ENCODE data around the gene DNAJB6.

DNAJB6 gene

GRCh38 chr7:157401567-157402387, 65.0 kb downstream of the DNAJB6 start:
- DNase-seq (ENCODE audit: low spot score), result no peak

GRCh38 chr7:157402388-157402703, 65.5 kb downstream of the DNAJB6 start:
- no peak overlapping the region for H2AK5ac ChIP-seq (ENCODE audit: low read depth, low read length)
- H2BK120ac ChIP-seq (ENCODE audit: low read depth, low read length), result no peak overlapping the region
- no peak for DNase-seq (ENCODE audit: low spot score)
- H3K4me2 ChIP-seq (ENCODE audit: insufficient read depth, low read length, poor library complexity, severe bottlenecking), result no peak overlapping the region
- H3K4me3 ChIP-seq (ENCODE audit: low read length in 2 of 2), result no peak overlapping the region
- peak overlapping the region; percentile 94 for H2BK5ac ChIP-seq (ENCODE audit: low read length)
- peak overlapping the region; percentile 44 for H3K14ac ChIP-seq (ENCODE audit: low read length)
- no peak overlapping the region for H2AFZ ChIP-seq (ENCODE audit: low read length)
- peak overlapping the region; percentile 66 for H2BK12ac ChIP-seq (ENCODE audit: low read length)
- H3K9me3 ChIP-seq (replicated peaks in 1 of 2; ENCODE audit: control insufficient read depth in 2 of 2, insufficient read depth in 1 of 2, low read depth in 1 of 2, low read length in 2 of 2), result no peaks in the 10 kb centered on the region
- H3K79me1 ChIP-seq (ENCODE audit: low read depth, low read length), result peaks cover 15% of the 10 kb centered on the region
- peaks cover 11 to 46% of the 10 kb centered on the region in 2 donors for H3K36me3 ChIP-seq (replicated peaks in 1 of 2; ENCODE audit: control insufficient read depth in 2 of 2, insufficient read depth in 2 of 2, low read length in 2 of 2)
- H2BK15ac ChIP-seq (ENCODE audit: low read length), result no peak overlapping the region
- H3K23ac ChIP-seq (ENCODE audit: low read depth, low read length, poor library complexity), result peak overlapping the region; percentile 89
- peak overlapping the region; percentile 32 for H3K18ac ChIP-seq (ENCODE audit: low read length)
- no CpG with 5 or more reads among the region's 12 CpGs for WGBS, 2 donors (ENCODE audit: extremely low coverage in 2 of 2, insufficient read length in 2 of 2, insufficient replicate concordance in 1 of 2)
- H3K4ac ChIP-seq (ENCODE audit: low read length), result no peak overlapping the region
- H3K27ac ChIP-seq (replicated peaks; ENCODE audit: low read length), result no peak overlapping the region
- H4K8ac ChIP-seq (ENCODE audit: low read depth, low read length), result no peak overlapping the region
- no peaks in the 10 kb centered on the region for H3K27me3 ChIP-seq (ENCODE audit: control insufficient read depth in 3 of 3, insufficient read depth in 3 of 3, low read depth in 1 of 3, low read length in 3 of 3)
- peaks cover 0 to 6% of the 10 kb centered on the region in 2 donors for H3K4me1 ChIP-seq (ENCODE audit: control insufficient read depth in 2 of 2, insufficient read depth in 1 of 2, low read depth in 1 of 2, low read length in 2 of 2)
- no peak overlapping the region for H3K9ac ChIP-seq (ENCODE audit: low read depth, low read length, poor library complexity)
- H4K91ac ChIP-seq (ENCODE audit: low read depth, low read length, poor library complexity), result no peak overlapping the region

More at GRCh38 chr7:157401567-157402387, 65.0 kb downstream of the DNAJB6 start:
- Histone ChIP-seq H2BK12ac (ENCODE audit: low read length) (no peak overlapping the region), H3K18ac (ENCODE audit: low read length) (peak overlapping the region; percentile 32), H3K4me1 (ENCODE audit: control insufficient read depth in 2 of 2, insufficient read depth in 1 of 2, low read depth in 1 of 2, low read length in 2 of 2) (peaks cover 0 to 9% of the 10 kb centered on the region in 2 donors), H3K4me3 (ENCODE audit: low read length in 2 of 2) (no peak overlapping the region), H2AFZ (ENCODE audit: low read length) (no peak overlapping the region), H3K9ac (ENCODE audit: low read depth, low read length, poor library complexity) (no peak overlapping the region), H3K9me3 (replicated peaks in 1 of 2; ENCODE audit: control insufficient read depth in 2 of 2, insufficient read depth in 1 of 2, low read depth in 1 of 2, low read length in 2 of 2) (no peaks in the 10 kb centered on the region), H2BK15ac (ENCODE audit: low read length) (no peak overlapping the region), H3K27me3 (ENCODE audit: control insufficient read depth in 3 of 3, insufficient read depth in 3 of 3, low read depth in 1 of 3, low read length in 3 of 3) (no peaks in the 10 kb centered on the region), H3K27ac (replicated peaks; ENCODE audit: low read length) (no peak overlapping the region), H4K91ac (ENCODE audit: low read depth, low read length, poor library complexity) (no peak overlapping the region), H2AK5ac (ENCODE audit: low read depth, low read length) (no peak overlapping the region), H2BK120ac (ENCODE audit: low read depth, low read length) (no peak overlapping the region), H2BK5ac (ENCODE audit: low read length) (peak overlapping the region; percentile 94), H3K23ac (ENCODE audit: low read depth, low read length, poor library complexity) (peak overlapping the region; percentile 89), H4K8ac (ENCODE audit: low read depth, low read length) (no peak overlapping the region), H3K36me3 (replicated peaks in 1 of 2; ENCODE audit: control insufficient read depth in 2 of 2, insufficient read depth in 2 of 2, low read length in 2 of 2) (peaks cover 13 to 52% of the 10 kb centered on the region in 2 donors), H3K14ac (ENCODE audit: low read length) (peak overlapping the region; percentile 44), H3K4ac (ENCODE audit: low read length) (no peak overlapping the region), H3K79me1 (ENCODE audit: low read depth, low read length) (peaks cover 15% of the 10 kb centered on the region), H3K4me2 (ENCODE audit: insufficient read depth, low read length, poor library complexity, severe bottlenecking) (no peak overlapping the region)
- no CpG with 5 or more reads among the region's 29 CpGs for WGBS, 2 donors (ENCODE audit: extremely low coverage in 2 of 2, insufficient read length in 2 of 2, insufficient replicate concordance in 1 of 2)

GRCh38 chr7:157402911-157403534, 66.2 kb downstream of the DNAJB6 start:
- no peaks in the 10 kb centered on the region for H3K27me3 ChIP-seq (ENCODE audit: control insufficient read depth in 3 of 3, insufficient read depth in 3 of 3, low read depth in 1 of 3, low read length in 3 of 3)
- no CpG with 5 or more reads among the region's 21 CpGs for WGBS, 2 donors (ENCODE audit: extremely low coverage in 2 of 2, insufficient read length in 2 of 2, insufficient replicate concordance in 1 of 2)
- H2BK12ac ChIP-seq (ENCODE audit: low read length), result no peak overlapping the region
- peaks cover 0 to 4% of the 10 kb centered on the region in 2 donors for H3K4me1 ChIP-seq (ENCODE audit: control insufficient read depth in 2 of 2, insufficient read depth in 1 of 2, low read depth in 1 of 2, low read length in 2 of 2)
- no peak overlapping the region for H3K4ac ChIP-seq (ENCODE audit: low read length)
- H2AK5ac ChIP-seq (ENCODE audit: low read depth, low read length), result no peak overlapping the region
- H2BK5ac ChIP-seq (ENCODE audit: low read length), result no peak overlapping the region
- peak overlapping the region; percentile 72 for H3K18ac ChIP-seq (ENCODE audit: low read length)
- DNase-seq (ENCODE audit: low spot score), result no peak
- peak overlapping the region; percentile 17 for H3K14ac ChIP-seq (ENCODE audit: low read length)
- H2AFZ ChIP-seq (ENCODE audit: low read length), result no peak overlapping the region
- H4K8ac ChIP-seq (ENCODE audit: low read depth, low read length), result no peak overlapping the region
- H3K4me2 ChIP-seq (ENCODE audit: insufficient read depth, low read length, poor library complexity, severe bottlenecking), result no peak overlapping the region
- peaks cover 12 to 49% of the 10 kb centered on the region in 2 donors for H3K36me3 ChIP-seq (replicated peaks in 1 of 2; ENCODE audit: control insufficient read depth in 2 of 2, insufficient read depth in 2 of 2, low read length in 2 of 2)
- H3K9ac ChIP-seq (ENCODE audit: low read depth, low read length, poor library complexity), result peak overlapping the region; percentile 55
- H4K91ac ChIP-seq (ENCODE audit: low read depth, low read length, poor library complexity), result no peak overlapping the region
- no peak overlapping the region for H3K27ac ChIP-seq (replicated peaks; ENCODE audit: low read length)
- no peaks in the 10 kb centered on the region for H3K9me3 ChIP-seq (replicated peaks in 1 of 2; ENCODE audit: control insufficient read depth in 2 of 2, insufficient read depth in 1 of 2, low read depth in 1 of 2, low read length in 2 of 2)
- no peak overlapping the region for H3K23ac ChIP-seq (ENCODE audit: low read depth, low read length, poor library complexity)
- H3K4me3 ChIP-seq (ENCODE audit: low read length in 2 of 2), result no peak overlapping the region
- H3K79me1 ChIP-seq (ENCODE audit: low read depth, low read length), result peaks cover 19% of the 10 kb centered on the region
- H2BK15ac ChIP-seq (ENCODE audit: low read length), result no peak overlapping the region
- no peak overlapping the region for H2BK120ac ChIP-seq (ENCODE audit: low read depth, low read length)

GRCh38 chr7:157403646-157404401, 67.0 kb downstream of the DNAJB6 start:
- H4K91ac ChIP-seq (ENCODE audit: low read depth, low read length, poor library complexity), result no peak overlapping the region
- no peak overlapping the region for H2BK120ac ChIP-seq (ENCODE audit: low read depth, low read length)
- no peak overlapping the region for H2AFZ ChIP-seq (ENCODE audit: low read length)
- no peak for DNase-seq (ENCODE audit: low spot score)
- no peak overlapping the region for H3K27ac ChIP-seq (replicated peaks; ENCODE audit: low read length)
- peaks cover 19% of the 10 kb centered on the region for H3K79me1 ChIP-seq (ENCODE audit: low read depth, low read length)
- H3K27me3 ChIP-seq (ENCODE audit: control insufficient read depth in 3 of 3, insufficient read depth in 3 of 3, low read depth in 1 of 3, low read length in 3 of 3), result no peaks in the 10 kb centered on the region
- H3K23ac ChIP-seq (ENCODE audit: low read depth, low read length, poor library complexity), result peak overlapping the region; percentile 40
- H3K4me3 ChIP-seq (ENCODE audit: low read length in 2 of 2), result no peak overlapping the region
- H2BK12ac ChIP-seq (ENCODE audit: low read length), result no peak overlapping the region
- H4K8ac ChIP-seq (ENCODE audit: low read depth, low read length), result no peak overlapping the region
- peaks cover 12 to 49% of the 10 kb centered on the region in 2 donors for H3K36me3 ChIP-seq (replicated peaks in 1 of 2; ENCODE audit: control insufficient read depth in 2 of 2, insufficient read depth in 2 of 2, low read length in 2 of 2)
- no peak overlapping the region for H3K9ac ChIP-seq (ENCODE audit: low read depth, low read length, poor library complexity)
- H3K9me3 ChIP-seq (replicated peaks in 1 of 2; ENCODE audit: control insufficient read depth in 2 of 2, insufficient read depth in 1 of 2, low read depth in 1 of 2, low read length in 2 of 2), result no peaks in the 10 kb centered on the region
- no peaks in the 10 kb centered on the region for H3K4me1 ChIP-seq (ENCODE audit: control insufficient read depth in 2 of 2, insufficient read depth in 1 of 2, low read depth in 1 of 2, low read length in 2 of 2)
- no peak overlapping the region for H3K18ac ChIP-seq (ENCODE audit: low read length)
- H2AK5ac ChIP-seq (ENCODE audit: low read depth, low read length), result no peak overlapping the region
- H3K4me2 ChIP-seq (ENCODE audit: insufficient read depth, low read length, poor library complexity, severe bottlenecking), result no peak overlapping the region
- no peak overlapping the region for H2BK15ac ChIP-seq (ENCODE audit: low read length)
- H2BK5ac ChIP-seq (ENCODE audit: low read length), result no peak overlapping the region
- H3K14ac ChIP-seq (ENCODE audit: low read length), result no peak overlapping the region
- WGBS, 2 donors (ENCODE audit: extremely low coverage in 2 of 2, insufficient read length in 2 of 2, insufficient replicate concordance in 1 of 2), result no CpG with 5 or more reads among the region's 12 CpGs
- no peak overlapping the region for H3K4ac ChIP-seq (ENCODE audit: low read length)

All from neuronal stem cell (in vitro differentiated cells).